Kidney (tissue), 14 donors: ENCODE data around the gene DMXL1. TPM values are rescaled to one million over a fixed set of nuclear protein-coding genes. Genes with fewer than 3 reads are reported as not detected.
"Not testable (repeated sequence)": the region's sequence is repeated elsewhere in the genome, so short reads cannot be mapped to it uniquely, and the experiment has no call there.

ENCODE experiments used
- DNase-seq, 5 donors: peaks; one replicate each; pipeline ENCODE4 v3.0.0-alpha.2; 2013 to 2020
- FAIRE-seq: peaks from 2 replicates; lab custom pipeline; 2012; peaks lifted over from hg19 to GRCh38; lab: Jason Lieb, UNC
- H3K27ac ChIP-seq, 2 donors: one replicate each; pipeline ENCODE4 v1.7.0; 2013; ENCODE audit warnings: low read depth in 2 of 2, low read length in 2 of 2, inconsistent platforms in 1 of 2
- H3K27me3 ChIP-seq: one replicate; pipeline ENCODE4 v1.7.1; 2013; ENCODE audit warnings: low read length, inconsistent platforms; ENCODE audit not compliant: control insufficient read depth, insufficient read depth
- H3K36me3 ChIP-seq, 3 donors: one replicate each; pipeline versions ENCODE4 v1.7.0 to v1.7.1; 2013; ENCODE audit warnings: low read length in 3 of 3, control low read depth in 1 of 3, inconsistent platforms in 1 of 3; ENCODE audit not compliant: insufficient read depth in 3 of 3, control insufficient read depth in 2 of 3
- H3K4me1 ChIP-seq, 3 donors: one replicate each; pipeline versions ENCODE4 v1.7.0 to v1.7.1; 2013; ENCODE audit warnings: low read length in 3 of 3, inconsistent platforms in 1 of 3, low read depth in 1 of 3; ENCODE audit not compliant: control insufficient read depth in 2 of 3, insufficient read depth in 2 of 3
- H3K4me3 ChIP-seq, 3 donors: one replicate each; pipeline versions ENCODE4 v1.7.0 to v1.8.1; 2013; ENCODE audit warnings: low read length in 3 of 3, control low read depth in 1 of 3, inconsistent platforms in 1 of 3
- H3K9ac ChIP-seq, 3 donors: one replicate each; pipeline versions ENCODE4 v1.7.0 to v1.7.1; 2013; ENCODE audit warnings: low read length in 3 of 3, control low read depth in 1 of 3, inconsistent platforms in 1 of 3
- H3K9me3 ChIP-seq, 3 donors: one replicate each; pipeline versions ENCODE4 v1.7.0 to v1.7.1; 2013; ENCODE audit warnings: low read length in 3 of 3, control low read depth in 1 of 3, inconsistent platforms in 1 of 3; ENCODE audit not compliant: control insufficient read depth in 2 of 3, insufficient read depth in 1 of 3
- intact Hi-C: fragments of 100-400 bp; cut with DNase I; formaldehyde crosslinking; loops from one replicate; pipeline ENCODE4 v1.11.1; 2022
- polyA plus RNA-seq: library from polyadenylated mRNA; stranded (reverse); fragments of 350-450 nt; fragmentation: Illumina TruSeq; extraction: RNeasy Lipid Tissue Mini Kit (QIAGEN cat#74804); gene quantifications from one replicate; pipeline ENCODE4 v1.2.3, GENCODE V29; 2014; ENCODE audit warnings: low read depth, low replicate concordance; ENCODE audit not compliant: insufficient read depth
- total RNA-seq: library from RNA; stranded (reverse); fragmentation: NEBNext Ultra II Directional; extraction: Animal tissue kit (Norgen Biotek cat#: 25700); gene quantifications from one replicate; pipeline ENCODE4 v1.2.1, GENCODE V29; 2021
- TF ChIP-seq, protein P1 (sequence below): IDR thresholded peaks from 3 replicates; pipeline ENCODE4 v1.5.1; 2012; ENCODE audit warnings: mild to moderate bottlenecking, moderate library complexity, borderline replicate concordance; ENCODE audit not compliant: insufficient read depth; ENCODE audit errors: extremely low read depth
- donor health status: control.
- donor health status: control.
- donor health status: control.
- donor health status: control.
- donor health status: control.
- donor health status: DM: yes; HTN: yes; CAD: no.
- donor health status: Normal renal cell carcinoma (clear cell type).

The DMXL1 gene
- total and polyA plus RNA-seq, 2 donors from 2014 or later = 17.1 to 57.7 TPM

DNA sequence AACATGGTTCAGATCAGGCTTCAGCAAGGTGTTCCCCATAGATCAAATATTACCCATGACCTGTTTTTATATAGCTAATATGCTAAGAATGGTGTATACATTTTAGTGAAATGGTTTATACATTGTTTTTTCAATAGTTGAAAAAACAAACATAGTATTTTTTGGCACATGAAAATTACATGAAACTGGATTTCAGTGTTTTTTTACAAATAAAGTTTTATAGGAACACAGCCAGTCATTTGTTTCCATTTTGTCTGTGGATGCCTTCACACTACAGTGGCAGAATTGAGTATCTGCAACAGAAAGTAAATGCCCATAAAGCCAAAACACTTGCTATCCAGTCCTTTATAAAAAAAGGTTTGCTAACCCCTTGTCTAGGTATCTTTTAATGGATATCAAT lies 150.4 kb downstream of the DMXL1 start:
- Histone ChIP-seq H3K36me3 (peaks cover 3 to 13% (median 11%) of the 10 kb centered on the region in 3 donors), H3K27ac (no peak overlapping the region), H3K27me3 (no peaks in the 10 kb centered on the region), H3K9me3 (no peaks in the 10 kb centered on the region), H3K9ac (no peak overlapping the region), H3K4me3 (no peak overlapping the region), H3K4me1 (no peaks in the 10 kb centered on the region)
- TF ChIP-seq, protein P1, sequence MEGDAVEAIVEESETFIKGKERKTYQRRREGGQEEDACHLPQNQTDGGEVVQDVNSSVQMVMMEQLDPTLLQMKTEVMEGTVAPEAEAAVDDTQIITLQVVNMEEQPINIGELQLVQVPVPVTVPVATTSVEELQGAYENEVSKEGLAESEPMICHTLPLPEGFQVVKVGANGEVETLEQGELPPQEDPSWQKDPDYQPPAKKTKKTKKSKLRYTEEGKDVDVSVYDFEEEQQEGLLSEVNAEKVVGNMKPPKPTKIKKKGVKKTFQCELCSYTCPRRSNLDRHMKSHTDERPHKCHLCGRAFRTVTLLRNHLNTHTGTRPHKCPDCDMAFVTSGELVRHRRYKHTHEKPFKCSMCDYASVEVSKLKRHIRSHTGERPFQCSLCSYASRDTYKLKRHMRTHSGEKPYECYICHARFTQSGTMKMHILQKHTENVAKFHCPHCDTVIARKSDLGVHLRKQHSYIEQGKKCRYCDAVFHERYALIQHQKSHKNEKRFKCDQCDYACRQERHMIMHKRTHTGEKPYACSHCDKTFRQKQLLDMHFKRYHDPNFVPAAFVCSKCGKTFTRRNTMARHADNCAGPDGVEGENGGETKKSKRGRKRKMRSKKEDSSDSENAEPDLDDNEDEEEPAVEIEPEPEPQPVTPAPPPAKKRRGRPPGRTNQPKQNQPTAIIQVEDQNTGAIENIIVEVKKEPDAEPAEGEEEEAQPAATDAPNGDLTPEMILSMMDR = no peak
- intact Hi-C loops = no loop called here
- DNase-seq (no peak), FAIRE-seq (no peak)

DNA sequence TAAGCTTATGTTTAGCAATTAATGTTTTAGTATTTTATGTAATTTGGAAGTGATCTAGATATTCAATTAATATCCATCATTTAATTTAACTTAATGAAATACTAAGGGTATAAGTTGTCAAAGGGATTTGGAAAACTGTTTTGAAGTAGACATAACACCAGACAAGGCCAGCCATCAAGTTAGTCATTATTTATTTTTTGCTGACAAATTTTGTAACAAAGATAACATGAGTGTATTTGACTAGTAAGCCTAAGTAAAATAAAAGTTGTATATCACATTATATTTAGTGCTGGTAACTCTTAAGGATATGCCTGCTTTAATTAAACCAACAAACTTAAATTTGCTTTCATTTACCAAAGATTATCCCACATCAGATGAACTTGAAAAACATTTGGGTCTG lies 159.1 kb downstream of the DMXL1 start:
- Histone ChIP-seq H3K9me3 (no peaks in the 10 kb centered on the region), H3K27ac (no peak overlapping the region), H3K4me3 (no peak overlapping the region), H3K36me3 (peaks cover 0 to 28% (median 2%) of the 10 kb centered on the region in 3 donors), H3K27me3 (no peaks in the 10 kb centered on the region), H3K4me1 (no peaks in the 10 kb centered on the region), H3K9ac (no peak overlapping the region)
- FAIRE-seq = peak; percentile 83
- TF ChIP-seq, protein P1 = no peak
- no peak for DNase-seq
- intact Hi-C loops = no loop called here

DNA sequence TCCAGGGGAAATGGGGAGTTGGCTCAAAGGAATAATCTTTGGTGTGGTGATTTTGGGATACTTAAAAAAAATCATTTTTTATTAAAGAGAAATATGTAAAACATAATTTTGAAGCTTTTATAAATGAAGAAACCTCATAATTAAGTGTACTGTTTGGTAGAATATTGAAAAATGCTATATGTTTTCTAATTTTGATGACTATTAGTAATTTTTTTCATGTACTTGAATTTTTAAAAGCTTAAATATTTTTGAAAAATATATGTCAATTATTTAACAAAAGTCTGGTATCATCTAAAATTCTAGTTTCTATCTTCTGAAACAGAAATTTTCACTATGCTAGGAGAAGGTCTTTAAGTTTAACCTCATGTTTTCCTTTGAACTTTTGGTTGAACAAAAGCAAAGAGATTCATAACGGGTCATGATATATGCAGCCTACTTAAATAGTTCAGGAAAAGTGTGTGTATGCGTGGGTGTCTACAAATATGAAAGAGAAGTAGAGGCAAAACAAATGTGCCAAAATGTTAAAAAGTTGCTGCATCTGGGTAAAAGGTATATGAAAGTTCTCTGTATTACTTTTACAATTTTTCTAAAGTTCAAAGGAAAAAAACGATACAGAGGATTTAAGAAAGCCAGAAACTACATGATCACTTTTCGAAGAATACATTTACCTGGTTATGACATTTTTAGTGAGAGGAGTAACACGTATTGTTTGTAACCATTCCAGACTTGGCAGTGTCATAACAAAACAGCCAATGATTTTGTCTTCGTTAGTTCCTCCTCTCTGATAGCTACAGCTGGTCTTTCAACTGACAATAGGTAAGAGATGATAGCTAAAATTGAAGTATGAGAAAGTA lies 167.6 kb downstream of the DMXL1 start:
- Histone ChIP-seq H3K27ac (no peak overlapping the region), H3K9ac (no peak overlapping the region), H3K9me3 (no peaks in the 10 kb centered on the region), H3K27me3 (no peaks in the 10 kb centered on the region), H3K36me3 (peaks cover 0 to 23% (median 2%) of the 10 kb centered on the region in 3 donors), H3K4me1 (no peaks in the 10 kb centered on the region), H3K4me3 (no peak overlapping the region)
- intact Hi-C loops = no loop called here
- DNase-seq (no peak), FAIRE-seq (peak; percentile 78)
- TF ChIP-seq, protein P1 = no peak

DNA sequence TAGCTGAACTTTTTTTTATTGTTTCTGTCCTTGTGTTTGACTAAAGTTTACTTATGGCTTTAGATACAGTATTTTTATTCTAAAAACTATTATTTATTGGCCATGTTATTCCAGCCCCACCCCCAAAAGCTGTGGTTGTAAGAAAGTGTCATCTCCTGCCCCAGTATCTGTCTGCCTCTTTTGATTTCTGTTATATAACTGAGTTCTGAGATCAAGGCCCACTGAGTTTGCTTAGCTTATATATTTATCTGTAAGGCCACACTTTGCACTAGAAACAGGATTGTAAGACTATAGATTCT lies 168.2 kb downstream of the DMXL1 start:
- no peaks in the 10 kb centered on the region for H3K9me3 ChIP-seq
- no peak overlapping the region for H3K4me3 ChIP-seq
- H3K9ac ChIP-seq = no peak overlapping the region
- DNase-seq (no peak), FAIRE-seq (no peak)
- TF ChIP-seq, protein P1 = no peak
- H3K27me3 ChIP-seq = no peaks in the 10 kb centered on the region
- no peak overlapping the region for H3K27ac ChIP-seq
- no peaks in the 10 kb centered on the region for H3K4me1 ChIP-seq
- intact Hi-C loops = no loop called here
- H3K36me3 ChIP-seq = peaks cover 0 to 17% (median 2%) of the 10 kb centered on the region in 3 donors

DNA sequence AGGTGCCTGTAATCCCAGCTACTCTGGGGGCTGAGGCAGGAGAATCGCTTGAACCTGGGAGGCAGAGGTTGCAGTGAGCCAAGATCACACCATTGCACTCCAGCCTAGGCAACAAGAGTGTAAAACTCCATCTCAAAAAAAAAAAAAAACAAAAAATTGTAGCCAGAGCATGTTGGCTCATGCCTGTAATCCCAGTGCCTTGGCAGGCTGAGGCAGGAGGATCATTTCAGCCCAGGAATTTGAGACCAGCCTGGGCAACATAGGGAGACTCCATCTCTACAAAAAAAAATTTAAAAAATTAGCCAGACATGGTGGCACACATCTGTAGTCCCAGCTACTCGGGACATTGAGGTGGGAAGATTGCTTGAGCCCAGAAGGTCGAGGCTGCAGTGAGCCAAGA lies 168.9 kb downstream of the DMXL1 start:
- DNase-seq, intact Hi-C loops, H3K27ac ChIP-seq, H3K9me3 ChIP-seq, H3K4me1 ChIP-seq, H3K9ac ChIP-seq, H3K36me3 ChIP-seq, H3K4me3 ChIP-seq, H3K27me3 ChIP-seq, FAIRE-seq: not testable (repeated sequence)
